CD4-positive, alpha-beta T cell treated with Interleukin-1 beta for 1 hour (primary cell): ENCODE measurements around the gene RNF145.
"Not testable (repeated sequence)": the region's sequence is repeated elsewhere in the genome, so short reads cannot be mapped to it uniquely, and the experiment has no call there.

Experiments
- DNase-seq, 2 donors: peaks; one replicate each; pipeline ENCODE4 v3.0.0-alpha.2; 2020 to 2022

Gene RNF145

DNA sequence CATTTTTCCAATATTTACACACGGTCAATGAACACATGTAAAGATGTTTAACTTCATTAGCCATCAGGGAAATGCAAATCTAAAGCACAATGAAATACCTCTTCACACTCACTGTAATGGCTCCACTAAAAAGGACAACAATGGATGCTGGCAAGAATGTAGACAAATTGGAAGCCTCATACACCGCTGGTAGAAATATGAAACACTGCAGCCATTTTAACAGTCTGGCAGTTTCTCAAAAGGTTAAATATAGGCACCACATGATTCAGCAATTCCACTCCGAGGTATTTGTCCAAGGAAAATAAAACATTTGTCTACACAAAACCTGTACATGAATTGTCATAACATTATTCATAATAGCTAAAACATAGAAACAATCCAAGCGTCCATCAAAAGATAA is 20.0 kb downstream of the RNF145 start:
- no peak for DNase-seq

DNA sequence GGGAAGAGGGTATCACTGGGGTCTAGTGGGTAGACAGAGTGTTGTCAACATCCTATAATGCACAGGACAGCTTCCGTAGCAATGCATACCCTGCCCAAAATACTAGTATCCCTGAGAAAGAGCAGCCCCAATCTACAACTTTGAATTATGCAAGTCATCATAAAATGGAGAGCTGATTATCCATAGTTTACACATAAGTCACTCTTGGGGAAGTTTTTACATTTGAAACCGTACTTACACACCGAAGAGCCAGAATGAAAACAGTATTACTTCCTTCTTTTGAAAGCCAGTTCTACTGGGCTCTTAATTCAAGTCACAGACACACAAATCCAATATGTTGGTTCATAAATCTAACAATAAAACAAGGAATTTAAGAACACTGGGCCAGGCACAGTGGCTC is 21.6 kb downstream of the RNF145 start:
- DNase-seq = no peak

DNA sequence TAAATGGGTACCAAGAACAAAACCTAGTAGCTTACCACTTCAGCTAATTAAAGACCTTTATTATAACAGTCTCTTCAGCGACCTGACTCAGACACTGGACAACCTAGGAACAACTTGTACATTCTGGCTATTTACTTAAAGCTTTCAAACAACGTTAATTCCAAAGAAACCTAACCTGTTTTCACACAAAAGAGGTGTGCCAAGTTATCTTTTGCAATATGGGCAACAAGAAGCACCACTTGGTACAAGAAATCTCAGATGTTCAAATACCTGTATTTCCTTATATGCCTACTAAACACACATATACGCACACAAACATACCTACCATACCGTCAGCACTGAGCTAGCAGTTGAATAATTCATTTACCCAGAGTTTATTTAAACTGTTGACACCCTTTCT is 23.0 kb downstream of the RNF145 start:
- DNase-seq = no peak

DNA sequence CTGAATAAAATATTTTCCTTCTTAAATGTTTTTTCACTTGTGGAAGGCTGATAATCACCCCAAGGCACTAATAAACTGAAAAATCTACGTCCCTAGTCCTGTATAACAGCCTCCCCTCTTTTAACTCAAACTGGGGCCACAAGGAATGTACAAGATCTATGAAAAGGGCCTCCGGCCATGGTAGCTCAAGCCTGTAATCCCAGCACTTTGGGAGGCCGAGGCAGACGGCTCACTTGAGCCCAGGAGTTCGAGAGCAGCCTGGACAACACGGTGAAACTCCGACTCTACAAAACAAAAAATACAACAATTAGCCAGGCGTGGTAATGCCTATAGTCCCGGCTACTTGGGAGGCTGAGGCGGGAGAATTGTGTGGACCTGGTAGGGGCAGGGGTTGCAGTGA is 23.6 kb downstream of the RNF145 start:
- DNase-seq = no peak

DNA sequence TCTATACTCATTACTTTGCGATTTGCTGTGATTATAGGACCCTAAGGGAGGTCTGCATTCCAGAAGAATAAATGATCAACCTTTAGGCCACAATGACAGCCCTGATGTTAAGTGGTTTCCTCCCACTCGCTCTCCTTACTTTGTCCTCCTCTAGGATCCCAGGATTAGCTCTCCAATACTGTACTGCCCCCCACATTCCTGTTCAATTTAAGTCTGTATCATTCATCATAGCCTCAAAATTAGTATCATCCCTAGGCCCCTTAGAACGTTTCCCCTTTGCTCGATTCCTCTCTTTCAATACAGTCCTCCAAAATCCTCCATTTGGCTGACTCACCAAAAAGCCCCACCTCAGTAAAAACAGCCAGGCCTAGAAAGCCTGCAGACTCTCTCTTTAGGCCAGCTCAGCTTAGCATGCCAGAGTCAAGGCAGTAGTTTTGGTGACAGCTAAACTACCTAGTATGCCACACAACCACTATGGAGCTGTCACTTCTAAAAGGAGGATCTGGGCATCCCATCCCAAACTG is 24.4 kb downstream of the RNF145 start:
- DNase-seq = no peak

DNA sequence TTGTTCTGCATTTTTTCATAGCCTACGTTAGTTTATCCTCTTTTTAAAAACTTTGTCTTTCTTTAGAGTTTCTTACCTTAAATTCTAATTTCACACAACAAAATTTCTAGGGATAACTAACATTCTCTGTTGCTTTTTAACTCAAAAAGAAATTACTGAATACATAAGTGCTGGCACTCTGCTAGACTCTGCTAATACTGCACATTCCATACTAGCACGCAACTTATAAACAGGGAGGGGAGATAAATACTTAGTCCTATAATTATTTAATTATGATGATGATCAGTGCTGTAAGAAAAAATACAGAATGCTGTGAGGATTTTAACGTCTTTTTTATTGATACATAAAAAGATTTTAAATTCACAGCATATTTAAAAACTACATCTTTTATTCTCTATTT is 25.1 kb downstream of the RNF145 start:
- no peak for DNase-seq

DNA sequence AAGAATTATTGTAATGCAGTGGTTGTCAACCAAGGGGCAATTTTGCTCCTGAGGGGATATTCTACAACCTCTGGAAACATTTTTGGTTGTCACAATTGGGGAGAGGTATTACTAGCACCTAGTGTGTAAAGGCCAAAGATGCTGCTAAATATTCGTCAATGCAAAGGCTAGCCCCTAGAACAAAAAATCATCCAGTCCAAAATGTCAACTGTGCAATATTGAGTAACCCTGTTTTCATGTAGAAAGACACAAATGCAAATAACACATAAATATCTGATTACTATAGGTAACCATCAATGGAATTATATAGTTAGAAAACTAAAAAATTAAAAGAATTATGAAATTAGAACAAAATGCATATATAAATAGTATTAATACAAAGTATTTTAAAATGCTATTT is 26.1 kb downstream of the RNF145 start:
- no peak for DNase-seq

DNA sequence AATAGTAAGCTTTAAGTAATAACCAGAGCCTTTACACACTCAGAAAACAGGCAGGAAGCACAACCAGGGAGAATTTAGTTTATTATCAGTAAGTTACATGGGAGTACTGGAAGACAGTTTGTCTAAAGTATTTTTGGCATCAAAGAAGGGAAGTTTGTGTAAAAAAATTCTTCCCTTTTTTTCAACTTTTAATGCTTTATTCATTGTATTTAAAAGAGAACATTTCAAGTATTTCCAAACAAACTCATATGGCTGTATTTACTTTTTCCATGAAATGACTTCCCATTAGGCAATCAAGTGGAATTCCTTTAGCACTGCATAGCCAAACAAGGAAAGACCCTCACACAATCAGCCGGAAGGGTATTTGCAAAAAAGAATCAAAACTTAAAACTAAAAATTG is 26.7 kb downstream of the RNF145 start:
- no peak for DNase-seq

DNA sequence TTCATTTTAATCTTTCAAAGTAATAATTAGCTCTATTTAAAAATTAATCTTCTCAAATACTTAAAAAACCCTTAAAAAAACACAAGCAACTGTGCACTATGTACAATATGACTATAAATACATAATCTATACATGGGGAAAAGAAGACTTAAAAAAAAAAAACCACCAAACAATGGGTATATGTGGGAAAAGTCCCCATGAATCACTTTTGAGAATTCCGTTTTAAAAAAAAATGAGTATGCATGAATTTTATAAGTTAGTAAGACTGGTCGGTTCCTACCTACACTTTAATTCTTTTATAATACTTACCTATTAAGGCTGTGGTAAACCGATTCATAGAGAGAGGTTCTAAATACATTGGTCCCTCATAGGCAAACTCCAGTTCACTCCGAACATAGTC is 27.7 kb downstream of the RNF145 start:
- no peak for DNase-seq

DNA sequence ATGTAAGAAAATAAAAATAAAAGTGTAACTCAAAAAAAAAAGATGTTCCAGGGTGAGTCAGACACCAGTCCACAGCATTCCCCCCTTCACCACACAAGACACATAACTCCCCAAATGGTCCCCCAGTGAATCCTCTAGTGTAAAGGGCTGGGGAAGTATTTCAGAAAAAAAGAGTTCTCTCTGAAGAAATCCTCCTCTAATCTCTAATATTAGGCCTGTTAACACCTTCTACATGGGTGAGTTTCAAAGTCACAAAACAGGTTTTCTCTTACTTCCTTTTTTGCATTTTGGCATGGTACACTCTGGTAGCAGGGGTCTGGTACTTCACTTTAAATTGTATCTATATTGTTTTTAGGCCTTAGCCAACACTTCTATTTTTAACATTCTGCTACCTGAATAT is 28.2 kb downstream of the RNF145 start:
- DNase-seq = no peak

DNA sequence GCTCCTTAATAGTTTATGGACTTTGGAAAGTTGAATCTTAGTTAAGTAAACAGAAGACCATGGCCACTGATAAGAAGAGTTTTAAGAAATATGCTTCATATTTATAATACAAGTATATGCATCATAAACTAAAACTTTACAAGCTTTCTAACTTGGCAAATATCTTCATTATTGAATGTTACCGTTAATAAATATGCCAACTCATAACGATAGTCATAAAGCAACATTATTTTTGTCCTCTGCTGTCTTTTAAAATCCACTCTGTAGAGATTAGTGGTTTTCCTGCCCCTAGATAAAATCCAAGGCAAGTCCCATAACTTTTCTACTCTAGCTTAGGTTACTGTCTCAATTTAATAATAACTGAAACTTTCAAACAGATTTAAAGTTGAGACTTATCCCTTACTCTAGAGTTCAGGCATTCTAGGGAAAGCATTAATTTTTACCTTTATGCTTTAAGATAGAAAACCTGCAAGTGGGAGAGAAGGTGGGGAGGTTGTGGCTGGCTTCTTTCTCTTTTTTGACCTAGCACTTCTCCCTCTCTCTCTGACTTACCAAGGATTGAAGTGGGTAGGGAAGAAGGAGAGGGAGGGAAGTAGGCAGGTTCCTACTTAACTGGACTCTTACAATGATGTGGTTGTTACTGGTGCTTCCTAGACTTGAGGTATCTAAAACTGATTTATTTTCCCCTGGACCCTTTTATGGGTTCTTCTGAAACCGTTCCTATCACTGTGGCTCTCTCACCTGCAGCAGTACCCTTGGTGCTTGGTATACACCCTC is 29.6 kb downstream of the RNF145 start:
- no peak for DNase-seq

DNA sequence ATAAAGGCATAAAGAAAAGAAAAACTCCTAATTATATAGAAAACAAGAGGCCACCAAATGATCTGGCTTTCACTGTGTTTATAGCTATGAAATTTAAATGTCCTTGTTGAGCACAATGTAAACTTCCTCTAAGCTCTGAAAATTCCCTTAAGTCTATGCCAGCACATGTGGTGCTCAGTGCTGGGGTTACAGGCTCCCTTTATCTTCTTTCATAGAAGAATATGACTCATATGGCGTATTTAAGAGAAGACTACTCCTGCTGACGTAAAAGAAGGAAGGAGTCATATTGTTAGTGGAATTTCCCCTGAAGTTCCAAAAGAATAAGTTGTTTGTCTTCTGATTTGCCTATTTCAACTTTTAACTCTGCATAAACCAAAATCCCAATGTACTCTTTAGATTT is 30.4 kb downstream of the RNF145 start:
- DNase-seq = peak; percentile 14 to 19

DNA sequence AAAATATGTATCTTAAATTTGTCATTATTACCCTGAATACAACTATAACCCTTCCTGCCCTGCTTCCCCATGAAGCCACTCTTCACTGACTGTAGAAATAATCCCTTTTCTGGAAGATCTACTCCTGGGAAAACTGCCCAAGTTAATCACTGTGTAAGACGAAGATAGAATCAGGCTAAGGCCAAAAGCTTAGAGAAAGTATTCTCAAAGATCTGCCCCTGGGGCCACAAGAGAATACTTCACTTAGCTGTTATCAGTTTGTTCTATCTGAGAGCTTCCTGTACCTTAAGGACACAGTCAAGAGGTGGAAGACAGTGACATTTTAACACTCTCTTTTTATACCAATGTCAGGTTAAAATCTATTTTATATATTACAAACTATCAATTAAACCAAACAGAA is 33.8 kb downstream of the RNF145 start:
- DNase-seq = peak in 1 of 2 donors; percentile 37

DNA sequence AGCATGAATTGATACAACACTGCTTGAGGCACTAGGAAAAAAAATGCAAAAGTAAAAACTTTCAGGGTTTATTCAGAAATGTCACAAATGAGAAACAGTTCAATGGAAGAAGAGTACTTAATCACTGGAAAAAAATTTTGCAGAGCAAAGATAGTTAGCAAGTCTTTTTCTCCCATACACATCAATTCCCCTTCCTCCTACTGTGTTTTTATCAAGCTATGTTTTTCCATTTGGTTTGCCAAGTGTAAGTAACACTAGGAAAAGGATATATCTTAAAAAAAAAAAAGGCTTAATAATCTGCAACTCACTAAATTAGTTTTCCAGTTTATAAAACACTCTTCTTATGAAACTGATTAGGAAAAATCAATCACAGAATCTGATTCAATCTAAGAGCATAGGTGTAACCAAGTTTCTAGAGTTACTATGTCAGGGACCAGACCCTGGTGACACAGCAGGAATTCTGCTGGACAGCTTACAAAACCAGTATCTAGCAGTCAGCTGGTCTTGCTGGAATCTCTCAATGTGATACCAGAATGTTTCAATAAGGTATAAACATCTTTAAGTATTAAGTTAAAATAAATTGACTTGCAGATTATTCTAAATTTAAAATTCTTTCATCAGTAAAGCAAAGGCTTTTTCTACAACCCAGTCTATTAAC is 34.7 kb downstream of the RNF145 start:
- no peak for DNase-seq

DNA sequence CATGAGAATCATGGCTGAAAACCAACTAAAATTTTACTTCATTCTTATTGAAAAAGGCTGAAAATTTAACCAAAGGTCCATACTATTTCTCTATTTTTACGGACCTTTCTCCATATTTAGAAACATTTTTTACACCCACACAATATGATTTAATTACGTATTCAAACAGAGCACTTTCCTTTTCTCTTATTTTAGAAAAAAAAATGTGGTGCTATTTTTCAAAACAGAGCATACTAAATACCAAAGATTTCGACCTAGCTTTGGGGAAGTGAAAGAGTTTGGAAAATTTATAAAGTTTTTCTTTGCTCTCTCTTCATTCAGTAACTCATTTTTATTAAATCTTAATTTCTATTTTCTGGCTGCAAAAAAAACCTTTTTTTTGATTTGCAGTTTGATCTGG is 38.1 kb downstream of the RNF145 start:
- DNase-seq = no peak

DNA sequence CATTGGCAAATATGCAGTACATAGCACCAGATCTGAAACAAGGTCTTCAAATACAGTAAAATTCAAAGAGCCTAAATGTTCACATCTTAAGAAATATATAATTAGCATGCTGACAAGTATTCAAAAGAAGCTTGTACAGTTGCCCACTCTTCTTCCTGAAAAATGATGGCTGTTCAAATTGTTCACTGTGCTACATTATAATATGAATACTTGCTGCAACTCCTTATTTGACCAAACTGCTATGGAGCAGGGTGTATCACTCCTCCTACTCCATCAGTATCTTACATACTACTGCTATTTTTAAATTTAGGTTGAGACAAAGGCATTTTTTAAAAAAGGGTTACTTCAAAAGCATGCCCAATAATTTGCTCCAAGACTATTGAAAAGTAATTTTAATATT is 39.3 kb downstream of the RNF145 start:
- no peak for DNase-seq

DNA sequence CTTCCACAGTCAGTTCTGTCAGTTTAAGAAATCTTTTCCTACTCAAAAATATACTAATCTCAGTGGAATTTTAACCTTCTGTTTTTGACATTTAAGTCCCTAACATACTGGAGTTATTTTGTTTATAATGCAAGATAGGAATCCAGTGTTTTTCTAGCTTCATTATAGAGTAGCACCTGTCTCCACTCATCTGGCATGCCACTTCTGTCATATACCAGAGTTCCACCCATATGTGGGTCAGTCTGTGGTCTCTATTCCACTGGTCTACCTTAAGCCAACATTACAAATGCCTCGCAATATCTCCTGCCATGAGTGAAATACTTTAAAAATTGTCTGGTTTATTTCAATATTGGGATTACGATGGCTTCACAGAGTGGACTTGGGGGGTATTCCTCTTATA is 42.9 kb downstream of the RNF145 start:
- no peak for DNase-seq

DNA sequence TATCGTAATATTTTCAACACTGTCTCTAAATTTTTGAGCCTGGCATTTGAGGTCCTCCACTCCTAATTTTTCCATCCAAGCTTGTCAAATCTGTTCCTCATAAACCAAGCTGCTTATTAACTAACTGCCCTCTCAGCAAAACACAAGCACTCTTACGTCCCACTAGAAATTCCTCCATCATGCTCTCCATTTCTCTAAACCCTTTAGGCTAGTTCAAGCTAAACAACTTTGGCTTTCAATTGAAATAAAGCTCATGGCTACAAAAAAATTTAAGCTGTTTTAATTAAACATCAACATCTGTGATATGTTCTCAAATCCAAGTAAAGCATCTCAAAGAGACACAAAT is 45.7 kb downstream of the RNF145 start:
- DNase-seq = no peak

DNA sequence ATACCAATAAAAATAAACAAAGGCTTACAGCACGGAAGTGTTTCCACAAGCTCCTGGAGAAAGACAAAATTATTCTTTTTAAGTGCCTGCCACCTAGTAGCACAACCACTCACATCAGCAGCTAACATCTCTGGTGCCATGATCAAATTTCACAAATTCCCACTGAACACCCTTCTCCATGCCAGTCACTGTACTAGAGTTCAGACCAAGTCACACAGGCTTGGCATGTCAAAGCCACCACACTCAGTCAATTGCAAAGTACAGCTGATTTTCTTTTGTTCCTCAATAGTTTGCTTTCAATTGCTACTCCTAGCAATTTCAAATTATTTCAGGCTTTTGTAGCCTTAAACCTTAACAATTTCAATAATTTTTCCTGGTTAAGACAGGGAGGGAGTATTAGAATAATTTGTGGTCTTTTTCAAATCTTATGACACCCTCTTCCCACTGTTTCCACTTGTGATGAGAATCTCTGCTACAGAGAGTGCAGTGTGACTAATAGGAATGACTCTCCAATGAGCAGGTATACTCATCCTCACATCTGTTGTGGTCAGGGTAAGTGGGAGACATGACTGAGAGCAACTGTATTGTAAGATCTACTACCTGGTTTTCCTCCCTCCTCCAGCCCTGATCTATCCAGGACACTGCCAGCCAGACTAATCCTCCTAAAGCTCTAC is 46.2 kb downstream of the RNF145 start:
- DNase-seq = no peak

DNA sequence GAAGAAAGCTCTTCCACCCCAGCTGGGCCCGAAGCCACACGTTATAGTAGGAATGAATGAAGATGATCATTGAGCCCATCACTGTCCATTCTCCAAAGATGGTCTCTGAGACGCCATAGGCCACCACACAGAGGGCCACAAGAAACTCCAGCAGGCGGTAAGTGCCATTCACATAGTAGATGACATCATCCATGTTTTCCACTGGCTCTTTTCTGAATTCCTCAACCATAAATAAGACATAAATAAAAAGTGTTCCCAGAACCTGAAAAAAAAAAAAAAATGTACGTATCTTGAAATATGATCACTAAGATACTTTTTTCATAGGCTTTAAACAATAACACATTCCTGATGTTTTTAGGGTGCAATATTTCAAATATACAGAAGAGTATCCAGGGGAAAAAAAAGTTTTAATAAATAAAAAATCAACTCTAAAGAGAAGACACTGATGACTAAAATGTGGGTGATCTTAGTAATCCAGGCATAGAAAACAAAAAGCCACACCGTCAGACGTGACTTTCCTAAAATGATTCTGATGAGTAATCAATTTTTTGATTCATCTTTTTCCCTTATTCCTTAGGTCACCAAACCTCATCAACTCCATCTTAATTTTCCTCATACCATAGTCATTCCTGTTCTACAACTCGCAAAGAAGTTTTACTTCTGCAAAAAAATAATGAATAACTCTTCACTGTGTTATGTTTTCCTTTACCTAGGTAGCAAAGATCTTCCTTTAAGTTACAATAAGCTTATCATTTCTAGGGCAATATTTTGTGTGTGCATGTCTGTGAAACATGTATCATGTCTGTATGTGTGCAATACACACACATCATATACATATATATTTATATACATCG is 47.8 kb downstream of the RNF145 start:
- DNase-seq = no peak

DNA sequence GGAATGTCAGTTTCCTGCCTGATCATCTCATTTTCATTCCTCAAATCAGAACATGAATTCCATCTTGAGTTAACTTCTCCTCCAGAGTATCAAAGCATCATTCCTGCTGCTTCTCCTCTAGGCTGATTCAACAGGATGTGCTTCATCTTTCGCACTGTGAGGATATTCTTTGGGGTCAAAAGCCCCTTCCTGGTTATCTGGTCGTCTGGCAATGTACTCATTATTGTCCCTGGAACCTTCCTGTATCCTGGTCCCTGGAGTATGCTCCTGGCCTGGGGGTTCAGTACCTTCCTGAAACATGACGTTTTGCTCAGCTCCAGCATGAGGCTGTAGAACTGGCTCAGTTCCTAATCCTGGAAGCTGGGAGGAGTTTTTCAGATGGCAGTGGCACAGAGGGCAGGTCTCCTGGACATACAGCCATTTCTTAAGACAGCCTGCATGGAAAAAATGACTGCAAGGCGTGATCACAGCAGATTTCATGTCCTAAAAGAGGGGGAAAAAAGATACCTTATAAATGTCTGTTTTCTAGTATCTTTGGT is 50.7 kb downstream of the RNF145 start:
- DNase-seq = not testable (repeated sequence)

DNA sequence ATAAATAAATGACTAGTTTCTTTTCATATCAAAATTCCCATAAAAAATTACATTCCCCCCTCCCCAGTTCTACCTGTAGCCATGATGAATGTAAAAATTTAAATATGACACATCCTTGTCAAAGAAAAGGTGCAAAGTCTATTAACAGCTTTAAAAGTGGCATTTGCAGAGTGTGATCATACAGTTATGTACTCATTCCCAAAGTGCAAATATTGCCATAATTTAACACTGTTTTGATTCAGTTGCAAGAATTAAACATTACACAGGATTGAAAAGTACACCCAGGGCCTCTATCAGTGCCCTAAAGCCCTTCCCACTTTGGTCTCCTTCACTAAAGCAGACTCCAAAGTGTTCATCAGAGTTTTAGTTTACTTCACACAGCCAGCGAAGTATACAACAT is 51.8 kb downstream of the RNF145 start:
- no peak for DNase-seq
